ENCODE measurements around the gene SNU13.

DNA sequence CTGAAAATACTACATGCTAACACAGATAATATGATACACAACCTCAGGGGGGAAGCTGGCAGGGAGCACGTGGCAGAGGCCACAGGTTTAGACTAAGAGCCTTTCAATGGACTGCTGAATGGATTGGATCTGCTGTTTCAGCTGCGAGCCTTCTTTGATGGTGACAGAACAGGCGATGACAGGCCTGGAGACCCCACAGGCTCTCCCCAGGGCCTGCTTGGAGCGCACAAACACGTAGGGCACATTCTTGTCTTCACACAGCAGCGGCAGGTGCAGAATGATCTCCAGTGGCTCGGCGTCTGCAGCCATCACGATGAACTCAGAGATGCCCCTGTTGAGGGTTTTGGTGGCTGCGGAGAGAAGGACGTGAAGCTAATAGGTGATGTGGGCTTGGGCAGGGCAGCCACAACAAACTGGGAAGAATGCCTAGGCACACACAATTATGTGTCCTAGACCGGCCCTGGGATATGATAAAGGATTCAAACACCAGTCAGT lies 13.8 kb downstream of the SNU13 start:
- TF ChIP-seq, protein P1, sequence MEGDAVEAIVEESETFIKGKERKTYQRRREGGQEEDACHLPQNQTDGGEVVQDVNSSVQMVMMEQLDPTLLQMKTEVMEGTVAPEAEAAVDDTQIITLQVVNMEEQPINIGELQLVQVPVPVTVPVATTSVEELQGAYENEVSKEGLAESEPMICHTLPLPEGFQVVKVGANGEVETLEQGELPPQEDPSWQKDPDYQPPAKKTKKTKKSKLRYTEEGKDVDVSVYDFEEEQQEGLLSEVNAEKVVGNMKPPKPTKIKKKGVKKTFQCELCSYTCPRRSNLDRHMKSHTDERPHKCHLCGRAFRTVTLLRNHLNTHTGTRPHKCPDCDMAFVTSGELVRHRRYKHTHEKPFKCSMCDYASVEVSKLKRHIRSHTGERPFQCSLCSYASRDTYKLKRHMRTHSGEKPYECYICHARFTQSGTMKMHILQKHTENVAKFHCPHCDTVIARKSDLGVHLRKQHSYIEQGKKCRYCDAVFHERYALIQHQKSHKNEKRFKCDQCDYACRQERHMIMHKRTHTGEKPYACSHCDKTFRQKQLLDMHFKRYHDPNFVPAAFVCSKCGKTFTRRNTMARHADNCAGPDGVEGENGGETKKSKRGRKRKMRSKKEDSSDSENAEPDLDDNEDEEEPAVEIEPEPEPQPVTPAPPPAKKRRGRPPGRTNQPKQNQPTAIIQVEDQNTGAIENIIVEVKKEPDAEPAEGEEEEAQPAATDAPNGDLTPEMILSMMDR (IDR thresholded peaks at IDR 0.05; ENCODE audit: insufficient read depth, low read depth, low read length), result no peak
- TF ChIP-seq EZH2 (IDR thresholded peaks at IDR 0.05; ENCODE audit: insufficient read depth, low read length), result no peak

Measured in astrocyte (in vitro differentiated cells and primary cell).